ENCODE measurements around the gene ENC1. TPM values are rescaled to one million over a fixed set of nuclear protein-coding genes. Genes with fewer than 3 reads are reported as not detected.

The ENC1 gene
- total and polyA plus RNA-seq, 3 donors from 2014 or later = 28.3 to 153 (median 89.7) TPM

GRCh38 chr5:74641735-74642542 lies 1.4 kb upstream of the ENC1 start:
- no peaks in the 10 kb centered on the region for H3K36me3 ChIP-seq (ENCODE audit: low read depth, missing control alignments)
- peaks cover 3% of the 10 kb centered on the region for H3K4me1 ChIP-seq
- peak overlapping the region; percentile 72 to 91 for H3K27ac ChIP-seq
- intact Hi-C loops (cut with DNase I; ENCODE audit: low total_unique reads) = loop anchor here (5.0 kb wide), 2 partner anchors 605 to 740 kb away; no protein-coding TSS in a partner anchor
- peak overlapping the region; percentile 81 to 95 for H3K4me3 ChIP-seq
- TF ChIP-seq POLR2A (IDR thresholded peaks at IDR 0.05) = no peak
- TF ChIP-seq, protein P1, sequence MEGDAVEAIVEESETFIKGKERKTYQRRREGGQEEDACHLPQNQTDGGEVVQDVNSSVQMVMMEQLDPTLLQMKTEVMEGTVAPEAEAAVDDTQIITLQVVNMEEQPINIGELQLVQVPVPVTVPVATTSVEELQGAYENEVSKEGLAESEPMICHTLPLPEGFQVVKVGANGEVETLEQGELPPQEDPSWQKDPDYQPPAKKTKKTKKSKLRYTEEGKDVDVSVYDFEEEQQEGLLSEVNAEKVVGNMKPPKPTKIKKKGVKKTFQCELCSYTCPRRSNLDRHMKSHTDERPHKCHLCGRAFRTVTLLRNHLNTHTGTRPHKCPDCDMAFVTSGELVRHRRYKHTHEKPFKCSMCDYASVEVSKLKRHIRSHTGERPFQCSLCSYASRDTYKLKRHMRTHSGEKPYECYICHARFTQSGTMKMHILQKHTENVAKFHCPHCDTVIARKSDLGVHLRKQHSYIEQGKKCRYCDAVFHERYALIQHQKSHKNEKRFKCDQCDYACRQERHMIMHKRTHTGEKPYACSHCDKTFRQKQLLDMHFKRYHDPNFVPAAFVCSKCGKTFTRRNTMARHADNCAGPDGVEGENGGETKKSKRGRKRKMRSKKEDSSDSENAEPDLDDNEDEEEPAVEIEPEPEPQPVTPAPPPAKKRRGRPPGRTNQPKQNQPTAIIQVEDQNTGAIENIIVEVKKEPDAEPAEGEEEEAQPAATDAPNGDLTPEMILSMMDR (IDR thresholded peaks at IDR 0.05) = peak; percentile 61 to 83 (median 80)
- H3K27me3 ChIP-seq = no peaks in the 10 kb centered on the region
- WGBS, 2 donors = 3% methylated on average over 28 of the region's 28 CpGs
- DNase-seq = peak; percentile 75
- H3K9me3 ChIP-seq = no peaks in the 10 kb centered on the region

- TF ChIP-seq POLR2A (IDR thresholded peaks at IDR 0.05) = no peak
- TF ChIP-seq, protein P1 (IDR thresholded peaks at IDR 0.05) = no peak
- Histone ChIP-seq H3K36me3 (ENCODE audit: low read depth, missing control alignments) (no peaks in the 10 kb centered on the region), H3K9me3 (no peaks in the 10 kb centered on the region), H3K27me3 (no peaks in the 10 kb centered on the region), H3K4me3 (peak overlapping the region; percentile 81 to 95), H3K4me1 (no peaks in the 10 kb centered on the region), H3K27ac (peak overlapping the region; percentile 91)
- intact Hi-C loops (cut with DNase I; ENCODE audit: low total_unique reads) = loop anchor here (5.0 kb wide), 2 partner anchors 604 to 739 kb away; no protein-coding TSS in a partner anchor
- peak; percentile 90 for DNase-seq
- WGBS, 2 donors = 0 to 1% methylated on average over 31 to 47 of the region's 47 CpGs
These were observed 616 bp upstream of the ENC1 start for GRCh38 chr5:74640954-74641734.

DNA sequence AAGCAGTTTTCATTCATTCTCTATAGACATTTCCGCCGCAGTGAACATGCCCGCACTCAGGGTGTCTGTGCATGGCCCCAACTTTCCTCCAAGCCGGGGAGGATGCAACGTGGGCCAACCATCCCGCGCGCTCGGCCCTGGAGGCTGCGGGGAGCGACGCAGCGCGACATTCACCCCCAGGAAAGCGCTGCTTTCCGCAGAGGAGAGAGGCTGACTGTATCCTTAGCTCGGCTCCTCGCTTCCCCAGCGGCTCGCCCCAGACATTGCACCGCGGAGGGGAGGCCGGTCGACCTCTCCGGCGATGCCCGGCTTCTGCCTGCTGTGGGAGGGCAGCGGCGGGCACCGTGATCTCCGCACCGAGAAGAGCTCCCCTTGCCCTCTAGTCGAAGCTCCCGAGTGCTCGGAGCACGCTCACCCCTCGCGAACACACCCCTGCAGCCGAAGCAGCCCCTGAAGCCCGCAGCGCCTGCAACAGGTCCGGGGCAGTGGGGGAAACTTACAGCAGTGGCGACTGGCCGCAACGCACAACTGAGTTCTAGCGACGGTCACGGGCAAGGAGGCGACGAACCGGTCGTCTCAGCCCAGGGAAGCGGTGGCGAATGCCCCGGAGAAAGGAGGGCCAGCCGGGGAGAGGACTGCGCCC lies 600 bp downstream of the ENC1 start:
- peaks cover 7% of the 10 kb centered on the region for H3K4me1 ChIP-seq
- no peak for TF ChIP-seq POLR2A (IDR thresholded peaks at IDR 0.05)
- TF ChIP-seq, protein P1 (IDR thresholded peaks at IDR 0.05) = no peak
- H3K4me3 ChIP-seq = peak overlapping the region; percentile 81 to 95
- no peaks in the 10 kb centered on the region for H3K27me3 ChIP-seq
- DNase-seq = peak; percentile 31
- intact Hi-C loops (cut with DNase I; ENCODE audit: low total_unique reads) = loop anchor here (5.0 kb wide), 2 partner anchors 603 to 738 kb away; no protein-coding TSS in a partner anchor
- H3K27ac ChIP-seq = peak overlapping the region; percentile 91
- H3K36me3 ChIP-seq (ENCODE audit: low read depth, missing control alignments) = no peaks in the 10 kb centered on the region
- WGBS, 2 donors = 1 to 5% methylated on average over 3 to 56 of the region's 57 CpGs
- H3K9me3 ChIP-seq = no peaks in the 10 kb centered on the region

DNA sequence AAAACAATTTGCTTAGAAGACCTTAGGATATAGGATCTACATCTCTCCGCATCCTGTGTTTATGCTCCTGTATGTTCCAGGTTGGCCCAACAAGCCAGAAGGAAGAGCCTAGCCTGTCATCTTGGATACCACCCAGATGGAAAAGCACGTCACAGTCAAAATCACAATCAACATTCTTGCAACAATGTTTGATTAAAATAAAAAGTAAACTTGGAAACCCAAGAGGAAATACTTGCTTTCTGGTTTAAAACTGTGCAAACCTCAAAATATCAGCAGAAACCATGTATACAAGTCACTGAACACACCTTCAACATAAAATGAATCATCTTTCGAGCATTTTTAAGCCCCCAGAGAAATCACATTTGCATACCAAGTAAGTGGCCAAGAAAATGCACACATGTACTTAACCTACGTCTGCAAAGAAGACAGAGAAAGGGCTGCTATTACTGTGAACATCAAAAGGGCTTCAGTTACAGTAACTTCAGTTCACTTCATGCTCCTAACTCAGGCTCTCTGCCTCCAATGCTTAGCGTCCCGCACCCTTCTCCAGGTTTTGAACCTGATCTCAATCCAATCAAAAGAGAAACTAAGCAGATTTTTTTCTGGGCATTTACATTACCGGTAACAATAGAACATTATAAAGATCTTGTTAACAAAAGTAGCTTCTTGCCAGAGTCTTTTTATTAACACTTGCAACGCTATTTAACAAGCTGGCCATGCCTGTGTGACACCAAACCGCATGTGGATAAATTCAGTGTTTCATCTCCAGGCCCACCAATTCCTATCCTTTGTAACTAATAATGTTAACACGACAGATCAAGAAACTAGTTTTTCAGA lies 1.3 kb downstream of the ENC1 start:
- peak overlapping the region; percentile 81 to 95 for H3K4me3 ChIP-seq
- peaks cover 7% of the 10 kb centered on the region for H3K4me1 ChIP-seq
- intact Hi-C loops (cut with DNase I; ENCODE audit: low total_unique reads) = no loop called here
- H3K27ac ChIP-seq = peak overlapping the region; percentile 91
- H3K9me3 ChIP-seq = no peaks in the 10 kb centered on the region
- no peak for DNase-seq
- TF ChIP-seq, protein P1 (IDR thresholded peaks at IDR 0.05) = no peak
- no peak for TF ChIP-seq POLR2A (IDR thresholded peaks at IDR 0.05)
- H3K36me3 ChIP-seq (ENCODE audit: low read depth, missing control alignments) = no peaks in the 10 kb centered on the region
- H3K27me3 ChIP-seq = no peaks in the 10 kb centered on the region
- WGBS, 2 donors = 6 to 8% methylated on average over 10 of the region's 10 CpGs
